HepG2 (cell line): ENCODE results near the gene APOA1. TPM values are rescaled to one million over a fixed set of nuclear protein-coding genes. Genes with fewer than 3 reads are reported as not detected.

ENCODE experiments used
- ATAC-seq: fragments of 200-7000 bp; cut with Tn5 transposase; 3 replicates; pipeline ENCODE4 v1.9.1; 2020; ENCODE audit warnings: mild to moderate bottlenecking, moderate library complexity
- BruUV-seq: library from RNA; stranded (reverse); fragments of 400-500 nt; replicated peaks from 2 replicates; lab custom pipeline; 2021; lab: Mats Ljungman, UMichigan
- CTCF ChIA-PET: fragments of 300-600 bp; formaldehyde crosslinking; extraction: SDS; loops from one replicate; lab custom pipeline; 2021; ENCODE audit warnings: low total read pairs, inconsistent platforms, low intra/inter-chr PET ratio; lab: Yijun Ruan, JAX
- POLR2A ChIA-PET: fragments of 350-600 bp; sonication (Branson Sonifier 250); formaldehyde crosslinking; loops from one replicate; lab custom pipeline; 2020; ENCODE audit warnings: antibody characterized with exemption, inconsistent platforms; lab: Yijun Ruan, JAX
- DNase-seq: peaks from one replicate; pipeline ENCODE4 v3.0.0-alpha.2; 2015; ENCODE audit warnings: low spot score
- FAIRE-seq: peaks from 3 replicates; lab custom pipeline; 2011; peaks lifted over from hg19 to GRCh38; lab: Jason Lieb, UNC
- H2AFZ ChIP-seq: one replicate; pipeline ENCODE4 v1.6.1; 2011; ENCODE audit warnings: low read length, inconsistent platforms
- H3K27ac ChIP-seq: fragments of 300-600 bp; 3 replicates; pipeline ENCODE4 v1.8.0; 2011; ENCODE audit warnings: mixed run types, mild to moderate bottlenecking, mixed read lengths, low read length, inconsistent platforms; ENCODE audit not compliant: insufficient read depth; ENCODE audit errors: extremely low read length
- H3K27me3 ChIP-seq, 2 experiments: fragments of 200-600 bp in 1 of 2; 2 replicates in 1 of 2; 3 replicates in 1 of 2; pipeline versions ENCODE4 v1.6.0 to v1.8.0; 2011; ENCODE audit warnings: low read length in 2 of 2, mild to moderate bottlenecking in 2 of 2, moderate library complexity in 2 of 2, inconsistent platforms in 1 of 2; ENCODE audit not compliant: insufficient read depth in 2 of 2, control insufficient read depth in 1 of 2
- H3K36me3 ChIP-seq, 2 experiments: fragments of 200-600 bp in 1 of 2; replicated peaks in 1 of 2; 2 replicates in 1 of 2; 3 replicates in 1 of 2; pipeline versions ENCODE4 v1.5.1 to v1.8.0; 2011; ENCODE audit warnings: low read length in 2 of 2, inconsistent platforms in 1 of 2; ENCODE audit not compliant: insufficient read depth in 2 of 2, control insufficient read depth in 1 of 2
- H3K4me1 ChIP-seq: 2 replicates; pipeline ENCODE4 v1.5.1; 2012; ENCODE audit warnings: low read length, inconsistent platforms; ENCODE audit not compliant: insufficient read depth
- H3K4me2 ChIP-seq: 2 replicates; pipeline ENCODE4 v1.6.0; 2011; ENCODE audit warnings: low read depth, low read length, inconsistent platforms
- H3K4me3 ChIP-seq, 3 experiments: fragments of 200-600 bp in 1 of 3; sonication (generic), shearing (Covaris generic) in 1 of 3; replicated peaks in 1 of 3; 2 replicates each; pipeline ENCODE4 v1.5.1; 2011 to 2016; ENCODE audit warnings: low read length in 3 of 3, inconsistent platforms in 2 of 3, low read depth in 2 of 3, mild to moderate bottlenecking in 2 of 3, control low read depth in 1 of 3, mixed read lengths in 1 of 3; ENCODE audit not compliant: insufficient read depth in 1 of 3
- H3K79me2 ChIP-seq: one replicate; pipeline ENCODE4 v1.6.1; 2011; ENCODE audit warnings: low read length, inconsistent platforms; ENCODE audit not compliant: insufficient read depth
- H3K9ac ChIP-seq: 2 replicates; pipeline ENCODE4 v1.6.0; 2011; ENCODE audit warnings: mild to moderate bottlenecking, low read depth, low read length, inconsistent platforms; ENCODE audit not compliant: insufficient read depth
- H3K9me3 ChIP-seq: 2 replicates; pipeline ENCODE4 v1.5.1; 2012; ENCODE audit warnings: mild to moderate bottlenecking, low read length
- H4K20me1 ChIP-seq: 2 replicates; pipeline ENCODE4 v1.6.0; 2011; ENCODE audit warnings: inconsistent platforms, mild to moderate bottlenecking, low read length, moderate library complexity; ENCODE audit not compliant: insufficient read depth
- DMAP1 ChIP-seq: IDR thresholded peaks from 2 replicates; pipeline ENCODE4 v1.6.1; 2016
- HNF4A ChIP-seq: sonication (generic); formaldehyde crosslinking; IDR thresholded peaks from 2 replicates; pipeline ENCODE4 v1.4.0; 2020; ENCODE audit warnings: missing genetic modification reagents
- MAFF ChIP-seq: IDR thresholded peaks from 2 replicates; pipeline ENCODE4 v1.6.1; 2011; ENCODE audit warnings: low read depth, low read length, improper control_type of control experiment
- MAFG ChIP-seq: sonication (generic); formaldehyde crosslinking; IDR thresholded peaks from 2 replicates; pipeline ENCODE4 v1.5.1; 2020; ENCODE audit warnings: mild to moderate bottlenecking, missing genetic modification reagents
- MAFK ChIP-seq, 2 experiments: IDR thresholded peaks in 1 of 2; conservative IDR thresholded peaks in 1 of 2; 2 replicates each; pipeline ENCODE4 v1.6.1; 2011; ENCODE audit warnings: improper control_type of control experiment in 2 of 2, low read length in 2 of 2
- NCOA2 ChIP-seq: sonication (generic); formaldehyde crosslinking; IDR thresholded peaks from 2 replicates; pipeline ENCODE4 v1.8.0; 2022; ENCODE audit warnings: inconsistent platforms
- NFE2 ChIP-seq: sonication (generic); formaldehyde crosslinking; IDR thresholded peaks from 2 replicates; pipeline ENCODE4 v1.4.0; 2020; ENCODE audit warnings: missing genetic modification reagents
- NFE2L2 ChIP-seq: fragments of 150-350 bp; IDR thresholded peaks from 2 replicates; pipeline ENCODE4 v1.6.1; 2014; ENCODE audit warnings: low read length
- POGZ ChIP-seq: sonication (generic); formaldehyde crosslinking; IDR thresholded peaks from 2 replicates; pipeline ENCODE4 v1.4.0; 2020; ENCODE audit warnings: mild to moderate bottlenecking, missing genetic modification reagents
- SNRNP70 ChIP-seq: fragments of 200-400 bp; formaldehyde crosslinking; IDR thresholded peaks from 2 replicates; pipeline ENCODE4 v1.6.1; 2017; ENCODE audit warnings: mild to moderate bottlenecking, low read depth, low read length, moderate library complexity
- ZNF101 ChIP-seq: sonication (generic); formaldehyde crosslinking; IDR thresholded peaks from 2 replicates; pipeline ENCODE4 v1.4.0; 2020; ENCODE audit warnings: mild to moderate bottlenecking, low read depth, missing genetic modification reagents, borderline replicate concordance
- ZNF652 ChIP-seq: IDR thresholded peaks from 2 replicates; pipeline ENCODE4 v1.6.1; 2016; ENCODE audit warnings: low read depth, borderline replicate concordance
- WGBS: methylation state at CpG from one replicate; pipeline ENCODE4 v1.1.6; 2017; ENCODE audit warnings: low lambda C conversion rate; 5-methylcytosine and 5-hydroxymethylcytosine counted together
- in situ Hi-C: cut with HindIII; loops from 2 replicates; pipeline ENCODE4 v1.10.0; 2017; ENCODE audit warnings: low pct_unique_long_range_greater_than_20kb; ENCODE audit not compliant: extremely low pct_ligation_motif_present
- intact Hi-C: fragments of 100-400 bp; cut with micrococcal nuclease; formaldehyde crosslinking; loops from one replicate; pipeline ENCODE4 v1.10.0; 2022; ENCODE audit not compliant: unreplicated experiment
- polyA plus RNA-seq, 8 experiments: library from polyadenylated mRNA; depleted of rRNA in 3 of 8; stranded (reverse) in 7 of 8; unstranded in 1 of 8; fragments of >200 nt; fragmentation: Illumina TruSeq in 4 of 8; extraction: Trizol in 4 of 8; gene quantifications; 2 replicates each; pipeline versions ENCODE4 v1.2.1 to v1.2.3, GENCODE V29; 2011 to 2016; ENCODE audit warnings: low read depth in 4 of 8, missing spikeins in 1 of 8, mixed read lengths in 1 of 8; ENCODE audit not compliant: insufficient read depth in 1 of 8
- total RNA-seq, 5 experiments: library from RNA; depleted of rRNA; stranded (reverse); fragments of >200 nt; fragmentation: Illumina TruSeq; extraction: Trizol; gene quantifications; 2 replicates each; pipeline ENCODE4 v1.2.3, GENCODE V29; 2016; ENCODE audit warnings: low read depth in 1 of 5
- TF ChIP-seq, protein P1 (sequence below): sonication (generic); formaldehyde crosslinking; IDR thresholded peaks from 2 replicates; pipeline ENCODE4 v1.5.0; 2020; ENCODE audit warnings: mild to moderate bottlenecking, missing genetic modification reagents, moderate library complexity

The APOA1 gene
- total and polyA plus RNA-seq, 2 of the 13 experiments (the other 11 are each of a cell fraction or from before 2014, with no cell fraction given), result 1,973 to 5,485 TPM

DNA sequence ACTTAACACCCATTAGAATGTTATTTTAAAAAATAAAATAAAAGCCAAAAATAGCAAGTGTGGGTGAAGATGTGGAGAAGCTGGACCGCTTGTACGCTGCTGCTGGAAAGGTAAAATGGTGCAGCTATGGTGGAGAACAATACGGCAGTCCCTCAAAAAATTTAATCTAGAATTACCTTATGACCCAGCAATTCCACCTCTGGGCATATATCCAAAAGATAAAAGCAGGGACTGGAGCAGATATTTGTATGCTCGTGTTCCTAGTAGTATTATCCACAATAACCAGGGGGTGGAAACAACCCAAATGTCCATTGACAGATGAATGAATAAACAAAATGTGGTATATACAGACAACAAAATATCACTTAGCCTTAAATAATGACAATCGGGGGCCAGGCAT, 39.6 kb downstream of the APOA1 start (continued):
- TF ChIP-seq, protein P1, sequence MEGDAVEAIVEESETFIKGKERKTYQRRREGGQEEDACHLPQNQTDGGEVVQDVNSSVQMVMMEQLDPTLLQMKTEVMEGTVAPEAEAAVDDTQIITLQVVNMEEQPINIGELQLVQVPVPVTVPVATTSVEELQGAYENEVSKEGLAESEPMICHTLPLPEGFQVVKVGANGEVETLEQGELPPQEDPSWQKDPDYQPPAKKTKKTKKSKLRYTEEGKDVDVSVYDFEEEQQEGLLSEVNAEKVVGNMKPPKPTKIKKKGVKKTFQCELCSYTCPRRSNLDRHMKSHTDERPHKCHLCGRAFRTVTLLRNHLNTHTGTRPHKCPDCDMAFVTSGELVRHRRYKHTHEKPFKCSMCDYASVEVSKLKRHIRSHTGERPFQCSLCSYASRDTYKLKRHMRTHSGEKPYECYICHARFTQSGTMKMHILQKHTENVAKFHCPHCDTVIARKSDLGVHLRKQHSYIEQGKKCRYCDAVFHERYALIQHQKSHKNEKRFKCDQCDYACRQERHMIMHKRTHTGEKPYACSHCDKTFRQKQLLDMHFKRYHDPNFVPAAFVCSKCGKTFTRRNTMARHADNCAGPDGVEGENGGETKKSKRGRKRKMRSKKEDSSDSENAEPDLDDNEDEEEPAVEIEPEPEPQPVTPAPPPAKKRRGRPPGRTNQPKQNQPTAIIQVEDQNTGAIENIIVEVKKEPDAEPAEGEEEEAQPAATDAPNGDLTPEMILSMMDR (CRISPR knock-in tag), result no peak
- no peak for TF ChIP-seq DMAP1 (CRISPR knock-in tag)
- no peak for TF ChIP-seq ZNF101 (CRISPR knock-in tag)

DNA sequence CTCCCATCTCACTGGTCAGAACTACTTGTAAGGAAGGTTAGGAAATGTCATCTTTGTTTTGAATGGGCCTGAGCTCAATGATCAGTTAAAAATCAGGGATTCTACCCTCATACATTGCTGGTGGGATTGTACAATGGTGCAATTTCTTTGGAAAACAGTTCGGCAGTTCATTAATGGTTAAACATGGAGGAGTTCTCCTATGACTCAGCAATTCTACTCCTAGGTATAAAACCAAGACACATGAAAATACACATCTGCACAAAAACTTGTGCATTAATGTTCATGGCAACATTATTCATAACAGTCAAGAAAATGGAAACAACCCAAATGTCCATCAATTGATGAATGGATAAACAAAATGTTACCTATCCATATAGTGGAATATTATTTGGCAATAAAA, 40.9 kb downstream of the APOA1 start:
- TF ChIP-seq MAFF (peak; percentile 80), HNF4A (CRISPR knock-in tag) (peak; percentile 9; the same call in 1 of the 2 replicates), NFE2 (peak; percentile 60; the same call in 1 of the 2 replicates), SNRNP70 (no peak), MAFK (conservative IDR thresholded peaks at IDR 0.05 in 1 of 2, IDR thresholded peaks at IDR 0.05 in 1 of 2; ENCODE audit: low read length in 2 of 2) (peak; percentile 87 to 90), NCOA2 (CRISPR knock-in tag) (0 out of 2 replicates have a peak, but pooled peaks have one; percentile 13), POGZ (no peak), NFE2L2 (peak; percentile 97), ZNF652 (CRISPR knock-in tag) (peak; percentile 86), MAFG (CRISPR knock-in tag) (peak; percentile 61; the same call in 1 of the 2 replicates)
- no peaks in the 10 kb centered on the region; a peak in 1 of 5 replicates for H3K27me3 ChIP-seq
- no peaks in the 10 kb centered on the region for H4K20me1 ChIP-seq
- H3K4me1 ChIP-seq, result peaks cover 74% of the 10 kb centered on the region
- no peak overlapping the region for H3K9ac ChIP-seq
- intact Hi-C loops (no loop called here), in situ Hi-C loops (loop anchor here (10.0 kb wide), 1 partner anchor 298 kb away; the partner anchor contains the start of gene SIK3)
- H3K79me2 ChIP-seq, result peaks cover 4% of the 10 kb centered on the region
- DNase-seq (peak; percentile 32), ATAC-seq (no peak), FAIRE-seq (peak; percentile 56)
- WGBS, result 47% methylated on average over 1 of the region's 1 CpG
- no peaks in the 10 kb centered on the region for H3K36me3 ChIP-seq
- H2AFZ ChIP-seq, result no peak overlapping the region
- CTCF ChIA-PET, result no interaction called here
- H3K4me2 ChIP-seq, result no peak overlapping the region
- BruUV-seq, result no TSS peak
- no peak overlapping the region for H3K4me3 ChIP-seq
- H3K27ac ChIP-seq, result peak overlapping the region; percentile 35
- POLR2A ChIA-PET, result interaction anchor here (12.0 to 17.3 kb wide), 2 partner anchors 10 to 33 kb away, joined by 291 to 1365 read pairs; partner anchors contain the start of genes APOA1, APOA4 and APOC3
- no peaks in the 10 kb centered on the region for H3K9me3 ChIP-seq
